GM18867 (cell line): ENCODE measurements around the gene AEN.
A peak's percentile ranks its signal among the peaks of the same experiment; 100 is the strongest.

Experiments used
- ATAC-seq: cut with Tn5 transposase; IDR thresholded peaks from one replicate; pipeline ENCODE4 v1.9.1; 2021; ENCODE audit warnings: mild to moderate bottlenecking, moderate library complexity; ENCODE audit not compliant: unreplicated experiment

AEN gene, protein sequence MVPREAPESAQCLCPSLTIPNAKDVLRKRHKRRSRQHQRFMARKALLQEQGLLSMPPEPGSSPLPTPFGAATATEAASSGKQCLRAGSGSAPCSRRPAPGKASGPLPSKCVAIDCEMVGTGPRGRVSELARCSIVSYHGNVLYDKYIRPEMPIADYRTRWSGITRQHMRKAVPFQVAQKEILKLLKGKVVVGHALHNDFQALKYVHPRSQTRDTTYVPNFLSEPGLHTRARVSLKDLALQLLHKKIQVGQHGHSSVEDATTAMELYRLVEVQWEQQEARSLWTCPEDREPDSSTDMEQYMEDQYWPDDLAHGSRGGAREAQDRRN

DNA sequence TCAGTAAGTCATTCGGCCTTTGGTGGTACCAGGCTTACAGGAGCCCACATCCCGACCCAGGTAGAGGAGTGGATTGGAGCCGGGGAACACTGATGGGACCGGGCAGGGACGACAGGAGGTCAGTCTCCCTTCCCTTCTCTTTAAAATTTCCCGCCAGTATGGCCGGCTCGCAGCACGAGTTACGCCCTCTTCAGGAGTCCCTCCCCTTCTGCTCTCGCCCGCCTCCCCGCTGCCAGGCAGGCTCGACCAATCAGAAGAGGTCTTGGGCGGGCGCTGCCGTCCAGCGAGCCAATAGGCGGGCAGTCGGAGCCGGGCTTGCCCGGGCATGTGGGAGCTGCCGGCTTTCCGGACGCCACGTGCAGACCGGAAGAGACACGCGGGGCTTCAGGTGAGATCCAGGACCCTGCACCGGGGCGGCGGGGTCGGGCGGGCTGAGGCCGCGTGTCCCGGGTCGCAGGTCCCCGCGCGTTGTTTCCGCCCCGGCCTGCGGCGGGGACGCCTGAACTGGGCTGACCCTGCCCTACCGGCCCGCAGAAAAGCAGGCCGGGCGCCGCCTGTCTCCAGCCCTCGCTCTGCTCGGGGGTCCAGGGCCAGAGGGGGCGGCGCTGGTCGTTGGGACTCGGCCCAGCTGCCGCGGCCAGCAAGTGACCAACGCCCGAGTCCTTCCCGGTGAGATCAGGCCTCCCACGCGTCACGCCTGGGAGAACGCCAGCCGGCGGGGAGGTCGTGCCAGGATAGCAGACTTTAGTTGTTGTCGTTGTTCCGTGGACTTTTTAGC, at the start of gene AEN:
Gene AEN (plus strand): TSS at position 346 of the 778 bp plus-strand sequence. CDS start 4,870 bp downstream, outside the sequence.
- peak; percentile 89 for ATAC-seq

DNA sequence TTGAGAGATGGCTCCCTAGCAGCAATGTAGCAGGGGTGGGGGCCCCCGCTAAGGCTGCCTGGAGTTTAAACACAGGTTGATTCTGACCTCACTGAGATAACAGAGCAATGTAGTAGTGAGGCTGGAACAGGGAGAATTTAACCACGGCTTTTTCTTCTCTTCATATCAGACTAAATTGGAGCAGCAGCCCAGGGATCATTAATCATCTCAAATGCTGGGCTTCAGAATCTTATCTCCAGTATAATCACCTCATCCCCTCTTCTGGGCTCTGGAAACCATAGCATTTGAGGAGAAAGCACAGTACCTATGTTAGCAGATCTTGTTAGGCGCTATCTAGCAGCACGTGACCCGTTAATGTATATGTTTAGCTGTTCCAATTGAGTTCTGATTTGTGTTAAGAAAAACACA, 49.3 kb upstream of the AEN start:
- ATAC-seq = no peak

DNA sequence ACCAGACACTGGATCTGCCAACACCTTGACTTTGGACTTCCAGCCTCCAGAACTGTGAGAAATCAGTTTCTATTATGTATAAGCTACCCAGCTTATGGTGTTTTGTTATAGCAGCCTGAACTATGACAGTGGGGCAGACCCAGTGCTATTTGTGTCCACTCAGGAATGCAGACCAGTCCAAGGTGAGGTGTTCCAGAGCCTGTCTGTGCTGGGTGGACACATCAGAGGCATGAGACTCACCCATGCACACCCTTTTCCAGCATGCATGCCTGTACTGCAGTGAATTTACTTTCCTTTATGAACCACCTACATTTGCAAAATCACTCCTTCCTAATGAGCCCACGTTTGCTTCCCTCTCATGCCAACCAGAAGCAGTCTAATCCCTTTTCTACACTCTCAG, 47.1 kb upstream of the AEN start:
- ATAC-seq = no peak

DNA sequence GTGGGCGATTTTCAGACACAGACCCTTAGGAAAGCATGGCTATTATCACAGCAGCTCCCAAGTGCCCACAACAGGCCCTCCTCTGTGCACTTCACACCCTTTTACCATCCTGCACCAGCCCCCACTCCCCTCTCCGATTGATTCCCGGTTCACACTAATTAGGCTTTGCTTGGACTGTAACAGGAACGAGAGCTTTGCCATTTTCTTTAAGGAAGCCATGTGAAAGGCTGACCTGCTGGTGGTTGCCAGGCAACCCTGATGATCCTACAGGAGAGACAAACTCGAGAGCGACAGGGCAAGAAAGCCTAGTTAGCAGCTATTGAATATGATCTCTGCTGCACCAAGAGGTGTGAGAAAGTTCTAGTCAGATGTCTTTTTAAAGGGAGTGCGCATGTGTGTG, 46.5 kb upstream of the AEN start:
- no peak for ATAC-seq

DNA sequence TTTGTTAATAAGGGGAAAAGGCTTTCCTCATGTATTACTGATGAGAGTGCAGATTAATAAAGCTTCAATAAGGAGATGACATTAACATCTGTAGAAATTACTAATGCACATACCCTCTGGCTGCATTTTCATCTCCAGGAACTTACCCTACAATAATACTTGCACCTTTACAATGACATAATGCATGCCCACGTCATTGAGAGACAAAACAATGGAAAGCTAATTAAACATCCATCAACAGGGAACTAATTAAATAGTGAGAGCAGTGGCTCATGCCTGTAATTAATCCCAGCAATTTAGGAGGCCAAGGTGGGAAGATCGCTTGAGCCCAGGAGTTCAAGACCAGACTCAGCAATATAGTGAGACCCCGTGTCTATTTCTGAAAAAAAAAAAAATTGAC, 41.8 kb upstream of the AEN start:
- no peak for ATAC-seq

DNA sequence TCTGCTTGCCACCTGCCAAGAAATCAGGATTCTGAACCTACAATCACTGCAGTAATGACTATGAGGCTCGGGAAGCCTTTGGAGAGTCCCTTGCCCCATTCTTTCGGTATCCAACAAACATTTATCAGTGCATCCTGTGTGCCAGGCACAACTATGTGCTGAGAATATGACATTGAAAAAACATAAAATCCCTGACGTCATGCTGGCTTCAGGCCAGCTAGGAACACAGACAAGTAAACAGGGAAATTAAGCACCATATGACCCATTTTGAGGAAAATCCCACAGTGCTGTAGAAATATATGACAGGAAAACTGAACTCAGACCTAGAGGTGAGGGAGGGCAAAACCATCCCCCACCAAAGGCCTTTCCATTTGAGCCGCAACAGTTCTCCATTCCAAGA, 40.6 kb upstream of the AEN start:
- ATAC-seq = no peak

DNA sequence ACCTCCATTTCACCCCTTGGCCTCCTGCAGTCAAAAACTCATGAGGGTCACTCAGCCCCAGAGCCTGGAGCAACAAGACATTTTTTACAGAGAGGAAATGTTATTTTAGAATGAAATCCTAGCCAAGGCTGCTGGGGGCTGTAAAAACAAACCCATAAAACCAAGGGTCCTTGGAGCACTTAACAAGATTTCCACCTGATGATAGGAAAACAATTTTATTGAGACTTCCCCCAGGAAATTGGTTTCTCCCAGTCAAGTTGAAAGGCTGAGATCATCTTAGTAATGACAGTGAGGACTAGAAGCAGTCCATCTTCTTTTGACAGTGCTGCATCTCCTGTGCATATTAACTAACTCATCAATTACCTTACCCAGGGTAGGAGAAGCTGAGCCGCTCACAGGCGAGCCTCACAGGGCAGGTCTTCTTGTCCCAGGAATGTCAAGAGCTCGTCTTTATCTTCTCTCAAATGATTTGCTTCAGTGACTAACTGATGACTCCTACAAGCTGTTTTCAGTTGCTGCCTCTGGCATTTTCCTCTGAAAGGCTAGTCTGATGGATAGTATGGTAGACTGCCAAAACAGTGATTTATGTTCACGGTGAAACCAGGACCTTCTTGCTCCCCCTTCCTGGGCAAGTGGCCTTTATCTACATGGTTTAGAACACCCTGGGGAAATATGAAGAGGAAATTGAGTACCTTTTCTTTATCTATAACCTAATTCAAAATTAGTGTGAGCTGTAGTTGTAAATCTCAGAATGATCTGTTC, 34.6 kb upstream of the AEN start:
- ATAC-seq = no peak

DNA sequence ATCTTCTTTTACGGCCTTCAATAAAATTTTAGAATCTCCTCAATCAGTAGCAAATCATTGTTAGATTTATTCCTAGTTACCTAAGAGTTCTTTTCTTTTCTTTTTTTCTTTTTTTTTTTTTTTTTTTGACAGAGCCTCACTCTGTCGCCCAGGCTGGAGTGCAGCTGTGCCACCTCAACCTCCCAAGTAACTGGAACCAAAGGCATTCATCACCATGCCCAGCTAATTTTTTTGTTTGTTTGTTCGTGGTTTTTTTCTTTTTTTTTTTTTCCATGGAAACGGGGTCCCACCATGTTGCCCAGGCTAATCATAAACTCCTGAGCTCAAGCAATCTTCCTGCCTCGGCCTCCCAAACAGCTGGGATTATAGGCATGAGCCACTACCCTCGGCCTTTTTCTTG, 30.4 kb upstream of the AEN start:
- ATAC-seq = no peak

DNA sequence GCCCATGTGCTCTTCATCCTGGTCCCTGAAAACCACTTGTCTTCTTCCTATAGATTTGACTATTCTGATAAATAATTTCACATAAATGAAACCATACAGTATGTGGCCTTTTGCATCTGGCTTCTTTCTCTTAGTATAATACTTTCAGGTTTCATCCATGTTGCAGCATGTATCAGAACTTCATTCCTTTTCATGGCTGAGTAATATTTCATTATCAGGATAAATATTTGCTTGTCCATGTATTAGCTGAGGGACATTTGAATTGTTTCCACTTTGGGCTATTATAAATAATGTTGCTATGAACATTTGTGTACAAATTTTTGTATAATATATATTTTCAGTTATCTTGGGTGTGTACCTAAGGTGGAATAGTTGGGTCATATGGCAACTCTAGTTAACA, 29.8 kb upstream of the AEN start:
- ATAC-seq = no peak

DNA sequence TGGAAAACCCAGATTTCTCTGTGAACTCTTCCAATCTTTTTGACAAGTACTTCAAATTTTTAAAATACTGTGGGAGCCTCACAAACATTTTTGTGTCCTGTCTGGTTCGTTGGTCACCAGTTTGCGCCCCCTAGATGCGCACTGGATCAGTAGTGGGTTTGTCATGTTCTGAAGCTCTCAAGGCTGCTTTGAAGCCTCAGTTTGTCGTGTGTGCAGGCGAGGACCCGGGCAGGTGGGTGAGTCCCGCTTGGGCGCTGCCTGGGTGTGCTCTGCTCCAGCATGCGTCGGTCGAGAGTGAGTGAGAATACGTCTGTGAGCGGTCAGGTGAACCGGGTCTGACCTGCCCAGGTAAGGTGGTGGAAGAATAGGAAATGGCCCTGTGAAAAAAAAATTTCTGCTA, 17.3 kb upstream of the AEN start:
- no peak for ATAC-seq

DNA sequence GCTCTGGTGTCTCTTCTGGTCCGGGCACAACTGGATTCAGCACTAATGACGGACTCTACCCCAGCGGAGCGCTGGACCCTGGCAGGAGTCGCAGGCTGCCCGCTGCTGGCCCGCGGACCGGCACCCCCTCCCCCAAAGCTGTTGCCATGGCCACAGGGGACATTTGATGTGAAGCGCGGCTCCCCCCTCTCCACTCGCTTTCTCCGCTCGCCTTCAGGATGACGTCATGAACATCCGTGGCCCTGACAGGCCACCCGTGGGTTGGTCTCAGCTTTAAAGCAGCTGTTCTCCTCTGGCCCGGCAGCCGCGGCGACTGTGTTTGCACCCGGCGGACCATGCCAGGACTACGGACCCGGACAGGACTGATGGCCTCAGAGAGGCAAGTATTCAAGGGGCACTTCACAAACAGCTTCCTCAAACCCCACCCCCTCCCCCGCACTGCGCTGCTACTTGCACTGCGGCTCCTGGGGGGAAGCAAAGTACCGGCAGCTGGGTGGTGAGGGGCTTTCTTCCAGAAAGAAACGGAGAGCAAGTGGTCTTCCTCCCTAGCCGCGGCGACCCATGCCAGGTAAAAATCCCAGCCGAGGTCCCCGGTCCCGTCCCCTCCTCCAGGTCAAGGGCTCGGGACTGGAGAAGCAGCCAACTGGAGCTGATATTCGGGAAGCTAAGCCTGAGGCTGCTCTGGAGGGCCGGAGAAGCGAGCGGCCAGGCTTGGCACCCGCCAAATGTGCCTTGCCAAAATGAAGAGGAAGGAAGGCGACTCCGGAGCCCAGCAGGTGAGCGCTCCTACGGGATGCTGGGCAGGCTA, 16.6 kb upstream of the AEN start:
- no peak for ATAC-seq

DNA sequence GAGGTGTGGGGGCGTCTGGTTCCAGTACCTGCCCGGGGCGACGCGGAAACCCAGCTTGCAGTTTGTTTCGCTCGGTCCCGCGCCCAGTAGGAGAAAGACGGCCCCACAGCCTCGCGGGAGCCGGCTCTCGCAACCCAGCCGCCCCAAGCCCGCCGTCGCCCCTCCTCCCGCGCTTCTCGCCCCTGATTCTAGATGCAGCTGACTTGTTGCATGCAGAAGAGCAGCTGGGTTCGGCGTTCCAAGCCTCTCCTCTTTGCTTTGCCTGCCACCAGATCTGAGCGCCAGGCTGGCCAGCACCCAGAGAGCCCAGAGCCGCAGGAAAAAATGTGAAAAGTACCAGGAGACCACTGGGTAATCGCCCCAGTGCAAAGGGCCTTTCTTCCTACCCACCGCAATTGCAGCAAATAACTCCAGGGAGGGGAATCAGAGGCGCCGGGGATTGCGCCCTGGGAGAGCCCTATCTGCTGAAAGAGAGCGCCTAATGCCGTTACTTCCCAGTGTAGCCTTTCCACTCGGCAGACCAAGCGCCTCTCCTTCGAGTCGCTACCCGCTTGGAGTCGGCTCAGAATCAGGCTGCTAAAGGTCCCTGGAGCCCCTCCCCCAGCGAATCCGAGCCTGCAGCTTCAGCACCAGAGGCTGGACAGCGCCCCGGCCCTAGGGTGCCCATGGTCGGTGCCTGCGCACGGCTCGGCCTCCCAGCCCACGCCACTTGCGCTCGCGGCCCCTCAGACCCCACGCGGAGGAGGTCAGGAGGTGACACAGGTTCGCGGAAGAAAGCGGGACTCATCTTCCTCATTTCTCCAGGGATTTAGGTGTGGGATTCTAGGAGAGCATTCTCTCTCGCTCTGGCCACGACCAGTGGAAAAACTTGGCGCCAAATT, 15.7 kb upstream of the AEN start:
- no peak for ATAC-seq

DNA sequence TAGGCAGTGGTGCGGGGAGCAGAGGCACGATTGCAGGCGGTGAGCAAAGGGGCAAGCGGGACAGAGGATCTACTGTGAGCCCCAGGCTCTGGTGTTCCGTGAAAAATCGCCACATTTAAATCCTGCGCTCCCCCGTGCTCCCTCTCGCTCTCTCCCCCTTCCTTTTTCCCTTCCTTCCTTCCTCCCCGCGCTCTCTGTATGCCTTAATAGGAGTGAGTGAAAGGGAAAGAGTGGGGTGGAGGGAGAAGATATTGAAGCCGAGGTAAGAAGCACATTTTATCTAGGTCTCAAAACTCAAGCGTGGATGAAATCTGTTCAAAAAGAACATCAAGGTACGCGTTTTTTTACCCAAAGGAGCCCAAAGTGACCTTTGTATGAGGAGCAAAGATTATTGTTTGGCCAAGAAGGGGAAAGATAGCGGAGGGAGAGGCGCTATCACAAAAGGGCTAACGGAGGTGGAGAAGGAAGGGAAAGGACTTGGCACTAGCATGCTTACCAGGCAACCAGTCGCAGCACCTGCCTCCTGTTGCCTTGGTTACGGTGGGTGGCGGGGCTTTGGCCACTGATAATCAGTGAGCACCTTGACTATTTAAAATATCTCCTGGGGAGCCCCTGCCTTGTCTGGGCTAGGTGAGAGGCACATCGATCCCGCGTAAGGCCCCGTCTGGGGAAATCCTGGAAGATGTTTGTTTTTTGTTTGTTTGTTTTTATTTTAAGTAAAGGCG, 14.9 kb upstream of the AEN start:
- ATAC-seq = no peak

DNA sequence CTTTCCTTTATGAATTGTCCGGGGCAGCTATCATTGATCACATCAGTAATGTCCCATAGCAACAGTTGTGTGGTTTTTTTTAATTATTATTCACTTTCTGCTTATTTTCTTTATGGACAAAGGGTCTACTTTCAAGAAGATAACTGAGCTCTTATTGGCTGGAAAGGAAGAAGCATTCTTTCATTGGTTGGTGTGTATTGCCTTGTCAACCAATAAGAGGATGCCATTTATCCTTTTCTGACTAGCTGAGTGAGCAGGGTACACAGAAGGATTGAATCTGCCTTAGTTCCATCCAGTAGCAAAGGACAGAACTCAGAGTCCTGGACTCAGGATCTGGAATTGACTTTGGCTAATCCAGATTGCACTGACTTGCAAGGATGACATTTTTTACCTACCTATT, 13.2 kb upstream of the AEN start:
- no peak for ATAC-seq

DNA sequence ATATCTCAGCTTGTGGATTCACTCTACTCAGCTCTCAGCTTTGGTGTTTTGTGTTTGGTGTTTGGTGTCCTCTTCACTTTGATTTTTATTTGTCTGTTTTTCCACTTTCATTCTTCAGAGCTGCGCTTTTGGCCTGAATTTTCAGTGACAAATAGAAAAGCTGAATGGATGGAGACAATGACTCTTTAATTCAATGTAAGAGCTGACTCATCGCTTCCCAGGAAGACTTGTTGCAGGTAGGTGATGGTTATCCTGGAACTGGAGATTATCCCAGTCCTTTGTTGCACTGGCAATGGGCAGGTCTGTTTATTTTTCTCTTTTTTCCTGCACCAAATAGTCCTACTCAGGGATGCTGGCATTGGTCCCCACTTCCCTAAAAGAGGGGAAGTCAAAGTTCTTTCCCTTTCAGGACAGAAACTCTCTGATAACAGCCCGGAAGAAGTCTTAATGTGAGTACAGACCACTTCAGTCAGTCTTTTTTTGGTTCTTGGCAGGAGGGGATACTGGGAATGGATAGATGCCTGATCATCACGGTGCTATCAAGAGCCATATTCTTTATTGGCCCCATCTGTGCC, 12.4 kb upstream of the AEN start:
- ATAC-seq = no peak

DNA sequence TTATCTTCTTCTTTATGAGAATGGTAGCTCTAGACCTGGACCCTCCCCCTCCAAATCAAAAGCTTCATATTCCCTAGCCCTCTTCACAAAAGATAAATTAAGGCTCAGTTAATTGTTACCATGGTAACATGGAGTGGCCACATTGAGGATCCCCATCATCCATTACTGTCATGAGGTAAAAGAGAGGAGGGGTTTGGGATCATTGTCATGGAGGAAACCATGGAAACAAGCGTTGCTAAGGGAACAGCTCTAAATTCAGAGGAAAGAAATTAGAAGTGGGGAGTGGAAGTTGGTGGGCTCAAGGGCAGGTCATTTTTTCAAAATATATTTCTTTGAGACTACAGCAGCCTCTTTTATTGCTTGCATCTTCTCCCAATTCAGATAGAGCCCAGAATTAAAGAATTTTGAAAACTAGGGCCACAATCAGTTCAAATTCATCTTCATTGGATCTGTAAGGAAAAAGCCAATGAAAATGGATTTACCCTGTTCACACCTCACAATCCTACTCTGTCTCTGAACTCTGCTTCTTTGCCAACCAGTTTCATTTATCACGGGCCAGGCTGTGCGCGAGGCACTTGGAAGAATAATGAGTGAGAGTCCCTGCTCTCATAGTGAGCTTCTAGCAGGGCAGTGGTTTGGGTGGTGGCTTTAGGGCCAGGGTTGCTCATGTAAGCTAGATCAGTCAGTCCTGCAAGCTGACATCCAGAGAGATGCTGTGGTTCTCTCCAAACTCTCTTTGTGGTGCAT, 11.6 kb upstream of the AEN start:
- ATAC-seq = no peak

DNA sequence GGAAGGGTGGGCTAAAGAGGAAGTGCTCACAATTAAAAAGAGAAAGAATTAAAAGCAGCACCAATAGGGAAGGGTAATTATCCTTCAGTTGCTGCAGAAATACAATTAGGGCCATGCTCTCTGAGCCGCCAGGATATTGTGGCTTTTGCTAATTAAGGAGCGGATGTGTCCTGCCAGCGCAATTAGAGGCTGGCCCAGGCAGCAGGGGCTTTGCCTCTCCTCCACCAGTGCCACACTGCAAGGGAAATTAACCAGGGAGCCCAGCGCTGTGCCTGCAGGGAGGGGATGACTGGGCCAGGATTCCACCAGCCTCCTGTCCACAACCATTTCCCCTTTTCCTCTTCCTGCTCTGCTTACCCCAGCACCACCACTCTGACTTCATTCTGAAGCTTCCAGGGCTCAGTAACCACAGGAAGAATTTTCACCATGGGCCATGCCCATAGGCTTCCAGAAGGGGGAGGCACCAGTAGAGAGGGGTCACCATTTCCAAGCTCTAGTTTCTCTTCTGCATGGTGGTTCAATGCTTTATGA, 10.4 kb upstream of the AEN start:
- no peak for ATAC-seq

DNA sequence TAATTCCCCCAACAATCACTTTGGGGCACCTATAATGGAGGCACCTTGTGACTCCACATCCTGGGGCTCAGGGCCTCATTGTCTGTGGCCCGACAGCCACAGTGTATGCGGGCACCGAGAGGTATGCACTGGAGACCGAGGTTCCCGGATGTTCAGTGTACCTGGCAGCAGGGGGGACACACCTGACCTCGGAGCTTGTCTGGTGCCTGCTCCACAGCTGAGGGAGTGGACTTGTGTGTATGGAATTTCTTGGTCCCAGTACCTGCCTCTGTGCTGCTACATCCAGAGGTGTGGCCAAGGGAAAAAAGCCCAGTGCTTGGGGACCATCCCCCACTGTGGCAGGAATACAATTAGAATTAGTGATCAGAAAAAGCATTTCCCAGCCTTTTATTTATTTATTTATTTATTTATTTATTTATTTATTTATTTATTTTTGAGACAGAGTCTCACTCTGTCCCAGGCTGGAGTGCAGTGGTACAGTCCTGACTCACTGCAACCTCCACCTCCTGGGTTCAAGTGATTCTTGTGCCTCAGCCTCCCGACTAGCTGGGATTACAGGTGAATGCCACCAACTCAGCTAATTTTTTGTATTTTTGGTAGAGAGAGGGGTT, 8.8 kb upstream of the AEN start:
- no peak for ATAC-seq
